GM19463 (cell line): Measurements from ENCODE around the gene BCAN.
"Not testable (repeated sequence)": the region's sequence is repeated elsewhere in the genome, so short reads cannot be mapped to it uniquely, and the experiment has no call there.

ENCODE experiments used
- ATAC-seq: cut with Tn5 transposase; IDR thresholded peaks from one replicate; pipeline ENCODE4 v1.9.1; 2021; ENCODE audit warnings: mild to moderate bottlenecking, moderate library complexity; ENCODE audit not compliant: unreplicated experiment

The BCAN gene

GRCh38 chr1:156615946-156616345, 26.0 kb upstream of the BCAN start:
- ATAC-seq: no peak

- ATAC-seq: no peak
Observed at GRCh38 chr1:156616463-156616862, 25.5 kb upstream of the BCAN start.

GRCh38 chr1:156618853-156619581, 22.9 kb upstream of the BCAN start, which contains the start of gene HAPLN2:
Gene HAPLN2 (plus strand): TSS chr1:156619415. CDS start chr1:156623491, 4,076 bp downstream.
- no peak for ATAC-seq

GRCh38 chr1:156619582-156619955, 22.3 kb upstream of the BCAN start:
- ATAC-seq: no peak

GRCh38 chr1:156622581-156623297, 19.2 kb upstream of the BCAN start:
- no peak for ATAC-seq

GRCh38 chr1:156623946-156624813, 17.7 kb upstream of the BCAN start:
- no peak for ATAC-seq

GRCh38 chr1:156624814-156625435, 17.0 kb upstream of the BCAN start:
- ATAC-seq: no peak

GRCh38 chr1:156625436-156626078, 16.4 kb upstream of the BCAN start:
- no peak for ATAC-seq

GRCh38 chr1:156626079-156626438, 15.9 kb upstream of the BCAN start:
- no peak for ATAC-seq

GRCh38 chr1:156627313-156627880, 14.5 kb upstream of the BCAN start:
- no peak for ATAC-seq

- no peak for ATAC-seq
Observed at GRCh38 chr1:156629823-156630449, 12.0 kb upstream of the BCAN start.

GRCh38 chr1:156631152-156631551, 10.8 kb upstream of the BCAN start:
- not testable (repeated sequence) for ATAC-seq

- ATAC-seq: no peak
Observed at GRCh38 chr1:156632355-156632754, 9.6 kb upstream of the BCAN start.

GRCh38 chr1:156638189-156638985, 3.5 kb upstream of the BCAN start:
- ATAC-seq: no peak

GRCh38 chr1:156639601-156640101, 2.3 kb upstream of the BCAN start:
- no peak for ATAC-seq

GRCh38 chr1:156640842-156641706, 843 bp upstream of the BCAN start:
- ATAC-seq: no peak

- no peak for ATAC-seq
Observed at GRCh38 chr1:156642265-156643048, 540 bp downstream of the BCAN start.
